Esophagus muscularis mucosa (tissue), 4 donors: ENCODE data around the gene LETM1. TPM values are rescaled to one million over a fixed set of nuclear protein-coding genes. Genes with fewer than 3 reads are reported as not detected.

Source experiments
- DNase-seq: peaks from one replicate; pipeline ENCODE4 v3.0.0-alpha.2; 2017; ENCODE audit errors: extremely low spot score
- H3K27ac ChIP-seq, 4 donors: fragments of 200-600 bp; sonication (generic); replicated peaks in 1 of 4; 1 replicate in 3 of 4; 2 replicates in 1 of 4; pipeline ENCODE4 v1.5.1; 2016 to 2019; ENCODE audit warnings: mild to moderate bottlenecking in 1 of 4
- H3K27me3 ChIP-seq, 4 donors: fragments of 200-600 bp; sonication (generic); one replicate each; pipeline versions ENCODE4 v1.5.1 to v1.6.0; 2016 to 2019
- H3K36me3 ChIP-seq, 4 donors: fragments of 200-600 bp; sonication (generic); one replicate each; pipeline ENCODE4 v1.5.1; 2016 to 2019
- H3K4me1 ChIP-seq, 4 donors: fragments of 200-600 bp; sonication (generic); one replicate each; pipeline ENCODE4 v1.5.1; 2016 to 2019
- H3K4me3 ChIP-seq, 4 donors: fragments of 200-600 bp; sonication (generic); 1 replicate in 2 of 4; 2 replicates in 2 of 4; pipeline ENCODE4 v1.5.1; 2016 to 2019; ENCODE audit warnings: mild to moderate bottlenecking in 4 of 4, moderate library complexity in 1 of 4
- H3K9me3 ChIP-seq, 4 donors: fragments of 200-600 bp; sonication (generic); 1 replicate in 3 of 4; 2 replicates in 1 of 4; pipeline ENCODE4 v1.5.1; 2016 to 2019
- EP300 ChIP-seq: sonication (generic); formaldehyde crosslinking; IDR thresholded peaks from one replicate; pipeline ENCODE4 v1.6.1; 2017; ENCODE audit warnings: antibody characterized with exemption
- POLR2A ChIP-seq: fragments of 450-650 bp; IDR thresholded peaks from one replicate; pipeline ENCODE4 v1.6.1; 2017; ENCODE audit warnings: antibody characterized with exemption, moderate library complexity, mild to moderate bottlenecking, low read depth
- POLR2AphosphoS5 ChIP-seq, 2 donors: sonication (generic); formaldehyde crosslinking; IDR thresholded peaks; one replicate each; pipeline ENCODE4 v1.6.1; 2017; ENCODE audit warnings: antibody characterized with exemption in 2 of 2
- WGBS: methylation state at CpG from one replicate; pipeline ENCODE4 v1.1.5; 2018; 5-methylcytosine and 5-hydroxymethylcytosine counted together
- intact Hi-C: fragments of 100-400 bp; cut with DNase I; formaldehyde crosslinking; loops from one replicate; pipeline ENCODE4 v1.15.1; 2023
- total RNA-seq, 4 donors: library from RNA; depleted of rRNA; stranded (reverse); fragments of >200 nt; gene quantifications; one replicate each; pipeline versions ENCODE4 v1.1.0 to v1.2.1, GENCODE V29; 2016
- TF ChIP-seq, protein P1 (sequence below), 3 experiments: fragments of 200-600 bp in 2 of 3; fragments of 450-650 bp in 1 of 3; sonication (generic) in 2 of 3; IDR thresholded peaks; one replicate each; pipeline ENCODE4 v1.5.1; 2017 to 2019; ENCODE audit warnings: antibody characterized with exemption in 3 of 3, mild to moderate bottlenecking in 2 of 3, moderate library complexity in 1 of 3

LETM1 gene
- total RNA-seq, 4 donors from 2014 or later, result 23.7 to 34.7 (median 33.3) TPM

DNA sequence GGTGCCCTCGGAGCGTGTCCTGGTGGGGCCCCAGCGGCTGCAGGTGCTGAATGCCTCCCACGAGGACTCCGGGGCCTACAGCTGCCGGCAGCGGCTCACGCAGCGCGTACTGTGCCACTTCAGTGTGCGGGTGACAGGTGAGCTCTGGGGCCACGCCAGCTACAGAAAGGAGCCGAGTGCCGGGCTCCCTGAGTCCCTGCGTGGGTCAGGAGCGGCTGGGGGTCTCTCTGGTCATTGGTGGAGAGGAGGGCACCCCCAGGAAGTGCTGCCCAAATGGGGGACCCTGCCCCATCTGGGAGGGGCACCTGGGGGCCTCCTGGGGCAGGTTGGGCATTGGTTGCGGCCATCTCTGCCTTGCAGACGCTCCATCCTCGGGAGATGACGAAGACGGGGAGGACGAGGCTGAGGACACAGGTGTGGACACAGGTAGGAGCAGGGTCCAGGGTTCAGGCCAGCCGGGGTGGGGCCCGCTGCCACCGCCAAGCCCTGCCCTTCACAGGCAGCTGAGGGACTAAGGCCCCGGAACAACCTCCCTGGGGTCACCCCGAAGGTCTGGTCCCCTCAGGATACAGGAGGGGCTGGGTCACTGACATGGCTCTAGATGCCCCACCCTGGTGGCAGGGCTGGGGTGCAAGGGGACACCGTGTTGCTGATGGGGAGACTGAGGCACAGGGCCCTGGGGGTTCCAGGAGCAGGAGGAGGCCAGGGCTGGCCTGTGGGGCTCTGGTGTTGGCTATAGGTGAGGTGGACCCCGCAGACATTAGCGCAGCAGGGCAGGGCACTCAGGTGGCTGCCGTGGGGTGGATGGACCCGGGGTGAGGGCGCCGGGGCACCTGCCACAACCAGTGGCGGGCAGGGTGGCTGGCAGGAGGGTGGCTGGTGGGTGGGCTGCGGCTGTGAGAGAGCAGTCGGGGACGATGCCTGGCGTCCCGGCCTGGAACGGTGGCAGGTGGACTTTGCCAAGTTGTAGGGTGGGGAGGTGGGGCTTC, 56.3 kb downstream of the LETM1 start:
- TF ChIP-seq EP300 (no peak), POLR2A (no peak), POLR2AphosphoS5 (IDR thresholded peaks at IDR 0.05) (no peak)
- TF ChIP-seq, protein P1, sequence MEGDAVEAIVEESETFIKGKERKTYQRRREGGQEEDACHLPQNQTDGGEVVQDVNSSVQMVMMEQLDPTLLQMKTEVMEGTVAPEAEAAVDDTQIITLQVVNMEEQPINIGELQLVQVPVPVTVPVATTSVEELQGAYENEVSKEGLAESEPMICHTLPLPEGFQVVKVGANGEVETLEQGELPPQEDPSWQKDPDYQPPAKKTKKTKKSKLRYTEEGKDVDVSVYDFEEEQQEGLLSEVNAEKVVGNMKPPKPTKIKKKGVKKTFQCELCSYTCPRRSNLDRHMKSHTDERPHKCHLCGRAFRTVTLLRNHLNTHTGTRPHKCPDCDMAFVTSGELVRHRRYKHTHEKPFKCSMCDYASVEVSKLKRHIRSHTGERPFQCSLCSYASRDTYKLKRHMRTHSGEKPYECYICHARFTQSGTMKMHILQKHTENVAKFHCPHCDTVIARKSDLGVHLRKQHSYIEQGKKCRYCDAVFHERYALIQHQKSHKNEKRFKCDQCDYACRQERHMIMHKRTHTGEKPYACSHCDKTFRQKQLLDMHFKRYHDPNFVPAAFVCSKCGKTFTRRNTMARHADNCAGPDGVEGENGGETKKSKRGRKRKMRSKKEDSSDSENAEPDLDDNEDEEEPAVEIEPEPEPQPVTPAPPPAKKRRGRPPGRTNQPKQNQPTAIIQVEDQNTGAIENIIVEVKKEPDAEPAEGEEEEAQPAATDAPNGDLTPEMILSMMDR (IDR thresholded peaks at IDR 0.05), result no peak
- WGBS, result 91% methylated on average over 23 of the region's 41 CpGs

DNA sequence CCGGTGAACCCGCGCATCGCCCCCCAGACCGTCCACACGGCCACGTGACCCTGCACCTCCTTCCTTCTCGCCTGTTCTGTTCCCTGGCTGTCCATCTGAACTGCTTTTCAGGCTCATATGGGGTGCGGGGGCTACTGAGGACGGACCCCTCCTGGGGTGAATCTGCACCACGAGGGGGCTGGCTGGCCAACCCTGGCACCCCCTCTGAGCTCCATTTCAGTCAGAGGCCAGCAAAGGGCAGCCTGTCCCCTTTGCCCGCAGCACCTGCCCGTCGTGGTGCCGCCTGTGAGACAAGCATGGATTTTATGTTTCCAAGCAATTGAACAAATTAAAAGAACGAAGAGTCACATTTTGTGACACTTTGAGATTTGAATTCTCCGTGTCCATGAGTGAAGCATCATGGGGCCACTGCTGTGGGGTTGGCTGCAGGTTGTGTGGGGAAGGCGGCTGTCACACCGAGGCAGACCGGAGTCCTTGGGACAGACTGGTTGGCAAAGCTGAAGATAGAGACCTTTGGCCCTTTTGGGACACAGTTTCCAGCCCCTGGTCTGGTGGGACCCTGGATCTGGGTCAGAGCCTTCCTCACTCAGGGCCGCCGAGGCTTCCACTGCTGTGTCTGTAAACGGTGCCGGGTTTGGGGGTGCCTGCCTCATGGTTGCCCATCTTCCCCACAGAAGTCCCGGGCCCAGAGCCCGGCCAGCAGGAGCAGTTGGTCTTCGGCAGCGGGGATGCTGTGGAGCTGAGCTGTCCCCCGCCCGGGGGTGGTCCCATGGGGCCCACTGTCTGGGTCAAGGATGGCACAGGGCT, 57.2 kb downstream of the LETM1 start:
- peaks cover 15 to 25% (median 20%) of the 10 kb centered on the region in 4 donors for H3K4me1 ChIP-seq
- no peaks in the 10 kb centered on the region for H3K36me3 ChIP-seq
- 87% methylated on average over 20 of the region's 30 CpGs for WGBS
- intact Hi-C loops, result no loop called here
- no peak overlapping the region for H3K27ac ChIP-seq
- TF ChIP-seq, protein P1 (IDR thresholded peaks at IDR 0.05), result no peak
- TF ChIP-seq POLR2AphosphoS5 (IDR thresholded peaks at IDR 0.05), result no peak
- no peak for TF ChIP-seq POLR2A
- no peak for TF ChIP-seq EP300
- H3K9me3 ChIP-seq, result no peaks in the 10 kb centered on the region
- no peak for DNase-seq
- H3K4me3 ChIP-seq, result no peak overlapping the region
- peaks cover 12 to 79% (median 33%) of the 10 kb centered on the region in 4 donors for H3K27me3 ChIP-seq

More for the DNA sequence above, 56.3 kb downstream of the LETM1 start:
- Histone ChIP-seq H3K4me3 (no peak overlapping the region), H3K27ac (no peak overlapping the region), H3K9me3 (no peaks in the 10 kb centered on the region), H3K36me3 (no peaks in the 10 kb centered on the region), H3K4me1 (peaks cover 8 to 16% (median 11%) of the 10 kb centered on the region in 4 donors), H3K27me3 (peaks cover 4 to 71% (median 24%) of the 10 kb centered on the region in 4 donors)
- DNase-seq, result no peak
- intact Hi-C loops, result no loop called here

DNA sequence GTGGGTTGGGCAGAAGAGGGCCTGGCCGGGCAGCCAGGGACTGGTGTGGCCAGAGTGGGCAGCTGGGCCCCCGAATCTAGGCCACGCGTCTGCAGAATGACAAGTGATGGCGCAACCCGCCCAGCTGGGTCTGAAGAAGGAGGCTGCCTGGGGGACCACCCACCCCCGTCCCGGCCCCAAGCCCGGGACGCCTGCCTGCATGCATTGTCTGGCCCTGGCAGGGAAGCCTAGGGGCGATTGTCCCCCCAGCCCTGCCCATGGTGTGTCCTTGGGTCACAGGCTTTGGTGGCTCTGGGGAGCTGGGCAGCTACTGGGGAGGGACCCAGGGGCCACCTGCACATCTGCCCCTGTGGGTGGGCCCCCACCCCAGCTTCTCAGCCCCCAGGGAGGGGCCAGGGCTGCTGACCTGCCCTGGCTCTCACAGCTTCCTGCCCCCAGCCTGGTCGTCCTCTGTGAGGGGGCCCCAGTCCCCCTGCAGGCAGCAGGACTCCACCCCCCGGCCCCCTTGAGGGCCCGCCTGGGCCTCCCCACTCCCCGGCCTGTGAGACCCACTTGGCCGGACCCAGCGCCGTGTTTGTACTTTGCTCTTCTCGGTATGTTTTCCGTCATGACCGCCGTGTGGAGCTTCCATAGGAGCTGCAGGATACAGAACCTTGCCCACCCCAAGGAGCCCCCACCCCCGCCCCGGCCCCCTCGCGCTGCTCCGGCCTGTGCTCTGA, 57.9 kb downstream of the LETM1 start:
- TF ChIP-seq POLR2A (no peak), POLR2AphosphoS5 (IDR thresholded peaks at IDR 0.05) (no peak)
- H3K4me1 ChIP-seq, result peaks cover 15 to 29% (median 24%) of the 10 kb centered on the region in 4 donors
- H3K27ac ChIP-seq, result no peak overlapping the region
- intact Hi-C loops, result no loop called here
- H3K9me3 ChIP-seq, result no peaks in the 10 kb centered on the region
- H3K36me3 ChIP-seq, result no peaks in the 10 kb centered on the region
- 84% methylated on average over 14 of the region's 27 CpGs for WGBS
- no peak for DNase-seq
- no peak overlapping the region for H3K4me3 ChIP-seq
- peaks cover 12 to 86% (median 33%) of the 10 kb centered on the region in 4 donors for H3K27me3 ChIP-seq

DNA sequence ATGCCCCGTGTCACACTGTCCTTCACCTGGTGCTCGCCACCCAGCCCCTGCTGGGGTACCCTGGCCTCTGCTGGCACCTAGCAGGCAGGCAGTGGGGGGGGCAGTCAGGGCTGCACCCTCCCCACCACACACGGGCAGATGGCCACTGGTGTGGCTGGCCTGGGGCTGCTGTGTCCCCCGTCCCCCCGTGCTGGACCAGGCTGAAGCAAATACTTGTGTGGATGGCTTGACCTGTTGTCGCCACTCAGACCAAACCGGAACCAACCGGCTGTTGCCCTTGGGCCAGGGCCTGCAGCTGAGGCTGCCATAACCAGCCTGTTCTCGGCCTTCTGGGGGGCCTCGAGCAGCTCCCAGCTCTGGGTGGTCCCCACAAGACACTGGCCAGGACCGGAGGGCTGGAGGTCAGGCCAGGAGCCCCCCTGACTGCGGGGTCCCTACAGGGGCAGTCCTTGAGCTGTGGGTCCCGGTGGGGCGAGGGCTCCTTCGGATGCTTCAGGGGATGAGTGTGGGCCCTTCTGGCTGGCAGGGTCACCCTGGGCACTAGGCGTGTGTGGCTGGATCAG, 58.6 kb downstream of the LETM1 start:
- peaks cover 12 to 91% (median 35%) of the 10 kb centered on the region in 4 donors for H3K27me3 ChIP-seq
- H3K4me1 ChIP-seq, result peaks cover 15 to 34% (median 29%) of the 10 kb centered on the region in 4 donors
- intact Hi-C loops, result no loop called here
- H3K4me3 ChIP-seq, result no peak overlapping the region
- no peaks in the 10 kb centered on the region for H3K36me3 ChIP-seq
- TF ChIP-seq POLR2AphosphoS5 (IDR thresholded peaks at IDR 0.05), result no peak
- no peak for TF ChIP-seq POLR2A
- TF ChIP-seq EP300, result no peak
- TF ChIP-seq, protein P1 (IDR thresholded peaks at IDR 0.05), result no peak
- H3K9me3 ChIP-seq, result no peaks in the 10 kb centered on the region
- DNase-seq, result no peak
- H3K27ac ChIP-seq, result no peak overlapping the region
- WGBS, result no CpG with 5 or more reads among the region's 16 CpGs
